ENCODE results near the gene RETREG1.
"Not testable (repeated sequence)": the region's sequence is repeated elsewhere in the genome, so short reads cannot be mapped to it uniquely, and the experiment has no call there.

DNA sequence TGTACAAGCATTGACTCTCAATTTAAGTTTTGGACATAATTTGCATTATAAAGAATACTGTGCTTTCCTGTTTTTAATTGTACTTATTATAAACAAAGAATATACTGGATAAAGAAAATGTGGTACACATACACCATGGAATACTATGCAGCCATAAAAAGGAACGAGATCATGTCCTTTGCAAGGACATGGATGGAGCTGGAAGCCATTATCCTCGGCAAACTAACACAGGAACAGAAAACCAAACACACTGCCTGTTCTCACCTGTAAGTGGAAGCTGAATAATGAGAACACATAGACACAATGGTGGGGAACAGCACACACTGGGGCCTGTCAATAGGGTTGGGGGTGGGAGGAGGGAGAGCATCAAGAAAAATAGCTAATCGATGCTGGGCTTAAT lies 140.4 kb downstream of the RETREG1 start:
- TF ChIP-seq, protein P1, sequence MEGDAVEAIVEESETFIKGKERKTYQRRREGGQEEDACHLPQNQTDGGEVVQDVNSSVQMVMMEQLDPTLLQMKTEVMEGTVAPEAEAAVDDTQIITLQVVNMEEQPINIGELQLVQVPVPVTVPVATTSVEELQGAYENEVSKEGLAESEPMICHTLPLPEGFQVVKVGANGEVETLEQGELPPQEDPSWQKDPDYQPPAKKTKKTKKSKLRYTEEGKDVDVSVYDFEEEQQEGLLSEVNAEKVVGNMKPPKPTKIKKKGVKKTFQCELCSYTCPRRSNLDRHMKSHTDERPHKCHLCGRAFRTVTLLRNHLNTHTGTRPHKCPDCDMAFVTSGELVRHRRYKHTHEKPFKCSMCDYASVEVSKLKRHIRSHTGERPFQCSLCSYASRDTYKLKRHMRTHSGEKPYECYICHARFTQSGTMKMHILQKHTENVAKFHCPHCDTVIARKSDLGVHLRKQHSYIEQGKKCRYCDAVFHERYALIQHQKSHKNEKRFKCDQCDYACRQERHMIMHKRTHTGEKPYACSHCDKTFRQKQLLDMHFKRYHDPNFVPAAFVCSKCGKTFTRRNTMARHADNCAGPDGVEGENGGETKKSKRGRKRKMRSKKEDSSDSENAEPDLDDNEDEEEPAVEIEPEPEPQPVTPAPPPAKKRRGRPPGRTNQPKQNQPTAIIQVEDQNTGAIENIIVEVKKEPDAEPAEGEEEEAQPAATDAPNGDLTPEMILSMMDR (IDR thresholded peaks at IDR 0.05): not testable (repeated sequence)
- TF ChIP-seq POLR2AphosphoS5, POLR2A (IDR thresholded peaks at IDR 0.05): not testable (repeated sequence)
